Measurements from ENCODE around the gene TLE2. TPM values are rescaled to one million over a fixed set of nuclear protein-coding genes. Genes with fewer than 3 reads are reported as not detected.
A peak's percentile ranks its signal among the peaks of the same experiment; 100 is the strongest.

The TLE2 gene
- total RNA-seq, 1 experiment from 2014 or later, result 3.1 TPM

GRCh38 chr19:3056417-3057088 lies 27.5 kb upstream of the TLE2 start:
- no peaks in the 10 kb centered on the region for H3K27me3 ChIP-seq (ENCODE audit: insufficient read depth, low read length)
- H2BK5ac ChIP-seq (ENCODE audit: insufficient read length, low read length), result no peak overlapping the region
- no peak overlapping the region for H2BK120ac ChIP-seq (ENCODE audit: low read depth, low read length, poor library complexity, severe bottlenecking)
- H4K8ac ChIP-seq (replicated peaks; ENCODE audit: insufficient read length, low read depth, low read length), result no peak overlapping the region
- H3K9me3 ChIP-seq (ENCODE audit: control insufficient read depth, low read depth, low read length), result no peaks in the 10 kb centered on the region
- H4K20me1 ChIP-seq (ENCODE audit: control insufficient read depth, insufficient read depth, insufficient read length), result no peaks in the 10 kb centered on the region
- no peak overlapping the region for H3K18ac ChIP-seq (ENCODE audit: insufficient read length, low read depth, low read length)
- H3K79me2 ChIP-seq (ENCODE audit: insufficient read depth, low read length), result 0 out of 2 replicates have a peak, but pooled peaks cover 2% of the 10 kb centered on the region
- no peak overlapping the region for H2AK5ac ChIP-seq (ENCODE audit: insufficient read length, low read length)
- H2BK20ac ChIP-seq (ENCODE audit: low read depth, low read length, poor library complexity, severe bottlenecking), result no peak overlapping the region
- H3K4me1 ChIP-seq (ENCODE audit: insufficient read depth, low read length), result no peaks in the 10 kb centered on the region; the same call in 1 of the 2 replicates
- no peak overlapping the region for H2BK12ac ChIP-seq (ENCODE audit: insufficient read length, low read depth, low read length)
- H3K23ac ChIP-seq (ENCODE audit: insufficient read length, low read depth, low read length), result no peak overlapping the region
- TF ChIP-seq, protein P1, sequence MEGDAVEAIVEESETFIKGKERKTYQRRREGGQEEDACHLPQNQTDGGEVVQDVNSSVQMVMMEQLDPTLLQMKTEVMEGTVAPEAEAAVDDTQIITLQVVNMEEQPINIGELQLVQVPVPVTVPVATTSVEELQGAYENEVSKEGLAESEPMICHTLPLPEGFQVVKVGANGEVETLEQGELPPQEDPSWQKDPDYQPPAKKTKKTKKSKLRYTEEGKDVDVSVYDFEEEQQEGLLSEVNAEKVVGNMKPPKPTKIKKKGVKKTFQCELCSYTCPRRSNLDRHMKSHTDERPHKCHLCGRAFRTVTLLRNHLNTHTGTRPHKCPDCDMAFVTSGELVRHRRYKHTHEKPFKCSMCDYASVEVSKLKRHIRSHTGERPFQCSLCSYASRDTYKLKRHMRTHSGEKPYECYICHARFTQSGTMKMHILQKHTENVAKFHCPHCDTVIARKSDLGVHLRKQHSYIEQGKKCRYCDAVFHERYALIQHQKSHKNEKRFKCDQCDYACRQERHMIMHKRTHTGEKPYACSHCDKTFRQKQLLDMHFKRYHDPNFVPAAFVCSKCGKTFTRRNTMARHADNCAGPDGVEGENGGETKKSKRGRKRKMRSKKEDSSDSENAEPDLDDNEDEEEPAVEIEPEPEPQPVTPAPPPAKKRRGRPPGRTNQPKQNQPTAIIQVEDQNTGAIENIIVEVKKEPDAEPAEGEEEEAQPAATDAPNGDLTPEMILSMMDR (conservative IDR thresholded peaks at IDR 0.05), result no peak
- H3T11ph ChIP-seq (ENCODE audit: low read length), result no peak overlapping the region
- H4K91ac ChIP-seq (ENCODE audit: insufficient read length, low read depth, low read length), result no peak overlapping the region
- WGBS (ENCODE audit: extremely low coverage, insufficient read length, low lambda C conversion rate), result no CpG with 5 or more reads among the region's 10 CpGs
- H3K4ac ChIP-seq (ENCODE audit: low read depth, low read length), result no peak overlapping the region
- no peaks in the 10 kb centered on the region for H3K27me3 Mint-ChIP-seq (ENCODE audit: low read depth)
- no peak overlapping the region for H2BK15ac ChIP-seq (ENCODE audit: low read depth, low read length)
- H3K9ac ChIP-seq (ENCODE audit: extremely low read depth, insufficient read length, low read length), result no peak overlapping the region
- H3K36me3 Mint-ChIP-seq (ENCODE audit: insufficient read depth in 1 of 3, low read depth in 3 of 3), result peaks cover 13 to 55% (median 44%) of the 10 kb centered on the region in 3 experiments; a peak in 6 of 7 replicates
- H3K27ac ChIP-seq (ENCODE audit: insufficient read length, low read depth, low read length), result no peak overlapping the region
- H3K27ac Mint-ChIP-seq, result peak overlapping the region in 2 of 3 experiments; percentile 23 to 94; a peak in 3 of 7 replicates
- no peak overlapping the region for H3K4me2 ChIP-seq (ENCODE audit: insufficient read depth, insufficient read length, low read length)
- H3K56ac ChIP-seq (ENCODE audit: insufficient read length, low read depth, low read length), result no peak overlapping the region
- H3K14ac ChIP-seq (ENCODE audit: insufficient read depth, low read length), result no peak overlapping the region; the same call in 1 of the 2 replicates
- no peaks in the 10 kb centered on the region for H3K23me2 ChIP-seq (ENCODE audit: insufficient read length, low read depth, low read length, poor library complexity, severe bottlenecking)
- peaks cover 22 to 64% of the 10 kb centered on the region in 2 experiments for H3K4me1 Mint-ChIP-seq
- no peak overlapping the region for H4K5ac ChIP-seq (ENCODE audit: insufficient read length, low read depth, low read length)
- DNase-seq, result no peak
- H3K4me3 Mint-ChIP-seq, result peak overlapping the region in 1 of 2 experiments; percentile 63; a peak in 3 of 5 replicates
- no peaks in the 10 kb centered on the region for H3K9me3 Mint-ChIP-seq
- H2AFZ ChIP-seq (ENCODE audit: low read length), result no peak overlapping the region
- H3K79me1 ChIP-seq (ENCODE audit: insufficient read depth, low read depth, low read length, poor library complexity, severe bottlenecking), result no peaks in the 10 kb centered on the region

All from H9 (cell line).